HepG2 (cell line): ENCODE results near the gene CCT7. TPM values are rescaled to one million over a fixed set of nuclear protein-coding genes. Genes with fewer than 3 reads are reported as not detected.
A peak's percentile ranks its signal among the peaks of the same experiment; 100 is the strongest.

Experiments used
- BRCA1 ChIP-seq: sonication (generic); formaldehyde crosslinking; IDR thresholded peaks from 2 replicates; pipeline ENCODE4 v1.4.0; 2020; ENCODE audit warnings: missing genetic modification reagents
- GLI4 ChIP-seq: sonication (generic); formaldehyde crosslinking; IDR thresholded peaks from 2 replicates; pipeline ENCODE4 v1.5.1; 2020; ENCODE audit warnings: missing genetic modification reagents, mild to moderate bottlenecking, moderate library complexity, borderline replicate concordance
- GPN1 ChIP-seq: sonication (generic); formaldehyde crosslinking; IDR thresholded peaks from 2 replicates; pipeline ENCODE4 v1.5.1; 2020; ENCODE audit warnings: missing genetic modification reagents, borderline replicate concordance
- HDAC1 ChIP-seq: sonication (generic); formaldehyde crosslinking; IDR thresholded peaks from 2 replicates; pipeline ENCODE4 v1.5.1; 2020; ENCODE audit warnings: mild to moderate bottlenecking, missing genetic modification reagents
- IKZF4 ChIP-seq: sonication (generic); formaldehyde crosslinking; IDR thresholded peaks from 2 replicates; pipeline ENCODE4 v1.5.1; 2020; ENCODE audit warnings: borderline replicate concordance, mild to moderate bottlenecking, low read depth, missing genetic modification reagents; ENCODE audit errors: not compliant biosample characterization
- NFYC ChIP-seq: IDR thresholded peaks from 2 replicates; pipeline ENCODE4 v1.6.1; 2016; ENCODE audit warnings: missing genetic modification reagents, missing compliant biosample characterization
- PHB2 ChIP-seq: fragments of 450-650 bp; IDR thresholded peaks from 2 replicates; pipeline ENCODE4 v1.6.1; 2018; ENCODE audit not compliant: partially characterized antibody
- PRPF4 ChIP-seq: fragments of 200-400 bp; formaldehyde crosslinking; IDR thresholded peaks from 2 replicates; pipeline ENCODE4 v1.6.1; 2016; ENCODE audit warnings: low read length, low read depth; ENCODE audit not compliant: poor library complexity, severe bottlenecking
- ZBTB40 ChIP-seq, 2 experiments: fragments of 450-650 bp in 1 of 2; sonication (generic) in 1 of 2; formaldehyde crosslinking in 1 of 2; IDR thresholded peaks; 2 replicates each; pipeline versions ENCODE4 v1.6.1 to v1.8.0; 2016 to 2022; ENCODE audit warnings: antibody characterized with exemption in 1 of 2, mild to moderate bottlenecking in 1 of 2, missing genetic modification reagents in 1 of 2
- ZNF281 ChIP-seq: sonication (generic); formaldehyde crosslinking; IDR thresholded peaks from 2 replicates; pipeline ENCODE4 v1.4.0; 2020; ENCODE audit warnings: missing genetic modification reagents, borderline replicate concordance
- ZNF30 ChIP-seq: sonication (generic); formaldehyde crosslinking; IDR thresholded peaks from 2 replicates; pipeline ENCODE4 v1.5.0; 2020; ENCODE audit warnings: mild to moderate bottlenecking, missing genetic modification reagents
- ZNF530 ChIP-seq: sonication (generic); formaldehyde crosslinking; IDR thresholded peaks from 2 replicates; pipeline ENCODE4 v1.5.0; 2020; ENCODE audit warnings: low read depth, mild to moderate bottlenecking, missing genetic modification reagents
- ZNF839 ChIP-seq: sonication (generic); formaldehyde crosslinking; IDR thresholded peaks from 2 replicates; pipeline ENCODE4 v1.4.0; 2020; ENCODE audit warnings: missing genetic modification reagents, mild to moderate bottlenecking, borderline replicate concordance
- ZSCAN5A ChIP-seq: sonication (generic); formaldehyde crosslinking; IDR thresholded peaks from 2 replicates; pipeline ENCODE4 v1.8.0; 2022; ENCODE audit warnings: mild to moderate bottlenecking, missing genetic modification reagents, borderline replicate concordance
- polyA plus RNA-seq, 8 experiments: library from polyadenylated mRNA; depleted of rRNA in 3 of 8; stranded (reverse) in 7 of 8; unstranded in 1 of 8; fragments of >200 nt; fragmentation: Illumina TruSeq in 4 of 8; extraction: Trizol in 4 of 8; gene quantifications; 2 replicates each; pipeline versions ENCODE4 v1.2.1 to v1.2.3, GENCODE V29; 2011 to 2016; ENCODE audit warnings: low read depth in 4 of 8, missing spikeins in 1 of 8, mixed read lengths in 1 of 8; ENCODE audit not compliant: insufficient read depth in 1 of 8
- total RNA-seq, 5 experiments: library from RNA; depleted of rRNA; stranded (reverse); fragments of >200 nt; fragmentation: Illumina TruSeq; extraction: Trizol; gene quantifications; 2 replicates each; pipeline ENCODE4 v1.2.3, GENCODE V29; 2016; ENCODE audit warnings: low read depth in 1 of 5

CCT7 gene
- total and polyA plus RNA-seq, 2 of the 13 experiments (the other 11 are each of a cell fraction or from before 2014, with no cell fraction given): 347 to 517 TPM

GRCh38 chr2:73233932-73234832, at the start of gene CCT7 (continued):
- TF ChIP-seq ZBTB40 (IDR thresholded peaks at IDR 0.05): peak; percentile 70
- TF ChIP-seq ZBTB40 (CRISPR knock-in tag; IDR thresholded peaks at IDR 0.05): peak; percentile 81
- peak; percentile 91; the same call in 1 of the 2 replicates for TF ChIP-seq BRCA1
- peak; percentile 75; the same call in 1 of the 2 replicates for TF ChIP-seq GLI4 (CRISPR knock-in tag)
- no peak for TF ChIP-seq ZNF30
- TF ChIP-seq GPN1: peak; percentile 67; the same call in 1 of the 2 replicates
- TF ChIP-seq ZSCAN5A (CRISPR knock-in tag): peak; percentile 78; the same call in 1 of the 2 replicates
- TF ChIP-seq PHB2: no peak
- TF ChIP-seq HDAC1 (CRISPR knock-in tag): peak; percentile 83
- peak; percentile 65; the same call in 1 of the 2 replicates for TF ChIP-seq ZNF839 (CRISPR knock-in tag)
- no peak for TF ChIP-seq ZNF530
- peak; percentile 60 for TF ChIP-seq NFYC (CRISPR knock-in tag)
- no peak for TF ChIP-seq PRPF4
- TF ChIP-seq IKZF4 (CRISPR knock-in tag): no peak
- peak; percentile 56; the same call in 1 of the 2 replicates for TF ChIP-seq ZNF281 (CRISPR knock-in tag)
